IMR-90 (cell line): ENCODE results near the gene CYP19A1. TPM values are rescaled to one million over a fixed set of nuclear protein-coding genes. Genes with fewer than 3 reads are reported as not detected.

Source experiments
- ATAC-seq: fragments of 200-7000 bp; cut with Tn5 transposase; 2 replicates; pipeline ENCODE4 v1.9.1; 2020; ENCODE audit warnings: low read depth, mild to moderate bottlenecking, moderate library complexity
- BruUV-seq: library from RNA; stranded (reverse); fragments of 400-500 nt; replicated peaks from 2 replicates; lab custom pipeline; 2021; lab: Mats Ljungman, UMichigan
- CTCF ChIA-PET: fragments of 300-600 bp; formaldehyde crosslinking; extraction: SDS; loops from one replicate; lab custom pipeline; 2021; ENCODE audit warnings: antibody characterized with exemption; lab: Yijun Ruan, JAX
- POLR2A ChIA-PET: fragments of 300-600 bp; sonication (Branson Sonifier 250); formaldehyde crosslinking; loops from one replicate; lab custom pipeline; 2022; ENCODE audit warnings: antibody characterized with exemption; ENCODE audit not compliant: unreplicated experiment; lab: Charles Lee
- DNase-seq: peaks from one replicate; pipeline ENCODE4 v3.0.0; 2013
- H2AFZ ChIP-seq: replicated peaks from 2 replicates; pipeline ENCODE3; 2013; ENCODE audit warnings: low read length, mild to moderate bottlenecking; ENCODE audit not compliant: poor library complexity
- H2AK5ac ChIP-seq: 2 replicates; pipeline ENCODE4 v1.6.1; 2013; ENCODE audit warnings: low read depth, low read length, inconsistent platforms
- H2AK9ac ChIP-seq: replicated peaks from 2 replicates; pipeline ENCODE3; 2013; ENCODE audit warnings: mild to moderate bottlenecking, low read depth, low read length, moderate library complexity; ENCODE audit not compliant: poor library complexity
- H2BK120ac ChIP-seq: 2 replicates; pipeline ENCODE4 v1.6.1; 2013; ENCODE audit warnings: low read depth, low read length, inconsistent platforms
- H2BK15ac ChIP-seq: 3 replicates; pipeline ENCODE4 v1.6.1; 2013; ENCODE audit warnings: low read depth, low read length, inconsistent platforms
- H2BK20ac ChIP-seq: 2 replicates; pipeline ENCODE4 v1.6.1; 2013; ENCODE audit warnings: low read depth, mild to moderate bottlenecking, inconsistent platforms, low read length, moderate library complexity
- H2BK5ac ChIP-seq: 2 replicates; pipeline ENCODE4 v1.6.1; 2013; ENCODE audit warnings: mild to moderate bottlenecking, low read depth, low read length, inconsistent platforms; ENCODE audit not compliant: poor library complexity, severe bottlenecking
- H3K14ac ChIP-seq: replicated peaks from 2 replicates; pipeline ENCODE4 v1.6.1; 2013; ENCODE audit warnings: low read depth, low read length, inconsistent platforms
- H3K18ac ChIP-seq: 2 replicates; pipeline ENCODE4 v1.6.1; 2013; ENCODE audit warnings: low read depth, low read length, control low read depth
- H3K23ac ChIP-seq: 2 replicates; pipeline ENCODE4 v1.6.1; 2013; ENCODE audit warnings: low read depth, low read length, inconsistent platforms
- H3K27ac ChIP-seq: 2 replicates; pipeline ENCODE4 v1.5.1; 2013; ENCODE audit warnings: mild to moderate bottlenecking, control low read depth, low read length; ENCODE audit not compliant: insufficient read depth
- H3K27me3 ChIP-seq: 2 replicates; pipeline ENCODE4 v1.6.1; 2013; ENCODE audit warnings: low read length; ENCODE audit not compliant: control insufficient read depth, insufficient read depth
- H3K36me3 ChIP-seq: 2 replicates; pipeline ENCODE4 v1.6.1; 2013; ENCODE audit warnings: low read length, mixed read lengths; ENCODE audit not compliant: control insufficient read depth, insufficient read depth
- H3K4ac ChIP-seq: 2 replicates; pipeline ENCODE4 v1.6.1; 2013; ENCODE audit warnings: low read depth, low read length, inconsistent platforms
- H3K4me1 ChIP-seq: 2 replicates; pipeline ENCODE4 v1.6.1; 2013; ENCODE audit warnings: low read length, mixed read lengths; ENCODE audit not compliant: control insufficient read depth, insufficient read depth
- H3K4me2 ChIP-seq: 2 replicates; pipeline ENCODE4 v1.6.1; 2013; ENCODE audit warnings: low read depth, mild to moderate bottlenecking, control low read depth, low read length, moderate library complexity
- H3K4me3 ChIP-seq: 2 replicates; pipeline ENCODE4 v1.5.1; 2013; ENCODE audit warnings: low read depth, mild to moderate bottlenecking, control low read depth, low read length, moderate library complexity; ENCODE audit not compliant: insufficient read depth
- H3K56ac ChIP-seq: 2 replicates; pipeline ENCODE4 v1.6.1; 2013; ENCODE audit warnings: low read length, inconsistent platforms; ENCODE audit not compliant: insufficient read depth; ENCODE audit errors: extremely low read depth
- H3K79me1 ChIP-seq, 2 experiments: 2 replicates each; pipeline ENCODE4 v1.6.1; 2013; ENCODE audit warnings: low read length in 2 of 2, inconsistent platforms in 1 of 2, low read depth in 1 of 2
- H3K9ac ChIP-seq: 2 replicates; pipeline ENCODE4 v1.6.1; 2013; ENCODE audit warnings: low read depth, low read length, control low read depth
- H3K9me1 ChIP-seq: 2 replicates; pipeline ENCODE4 v1.6.1; 2013; ENCODE audit warnings: low read length, inconsistent platforms; ENCODE audit not compliant: insufficient read depth
- H3K9me3 ChIP-seq: 2 replicates; pipeline ENCODE4 v1.6.1; 2013; ENCODE audit warnings: low read length; ENCODE audit not compliant: control insufficient read depth, insufficient read depth
- H4K20me1 ChIP-seq: 2 replicates; pipeline ENCODE4 v1.6.1; 2013; ENCODE audit warnings: low read length, inconsistent platforms; ENCODE audit not compliant: insufficient read depth
- H4K5ac ChIP-seq: 2 replicates; pipeline ENCODE4 v1.6.1; 2013; ENCODE audit warnings: mild to moderate bottlenecking, low read depth, low read length, control low read depth
- H4K8ac ChIP-seq, 2 experiments: 2 replicates each; pipeline ENCODE4 v1.6.1; 2013; ENCODE audit warnings: low read depth in 2 of 2, low read length in 2 of 2, control low read depth in 1 of 2, inconsistent platforms in 1 of 2
- H4K91ac ChIP-seq: 2 replicates; pipeline ENCODE4 v1.6.1; 2013; ENCODE audit warnings: low read depth, low read length, inconsistent platforms; ENCODE audit not compliant: insufficient read depth
- CEBPB ChIP-seq: IDR thresholded peaks from 2 replicates; pipeline ENCODE4 v1.6.1; 2012; ENCODE audit warnings: low read depth, low read length, improper control_type of control experiment
- CHD1 ChIP-seq: IDR thresholded peaks from 2 replicates; pipeline ENCODE4 v1.6.1; 2012; ENCODE audit warnings: low read depth, low read length, improper control_type of control experiment
- FOS ChIP-seq: fragments of 150-350 bp; IDR thresholded peaks from 2 replicates; pipeline ENCODE4 v1.6.1; 2016; ENCODE audit warnings: low read depth, low read length
- SMC3 ChIP-seq: fragments of 150-350 bp; IDR thresholded peaks from 2 replicates; pipeline ENCODE4 v1.6.1; 2016; ENCODE audit warnings: low read depth, mild to moderate bottlenecking, antibody characterized with exemption, low read length, moderate library complexity
- WGBS, 2 experiments: methylation state at CpG; one replicate each; pipeline versions ENCODE4 v1.1.5 to v1.1.7; 2013; ENCODE audit warnings: missing lambda C conversion rate in 2 of 2; ENCODE audit not compliant: insufficient read length in 1 of 2; ENCODE audit errors: extremely low coverage in 2 of 2; 5-methylcytosine and 5-hydroxymethylcytosine counted together
- dilution Hi-C: fragments of 300-500 bp; cut with HindIII; formaldehyde crosslinking; loops from one replicate; pipeline ENCODE4 v1.14.3; 2018; ENCODE audit warnings: low sequenced_read_pairs; ENCODE audit not compliant: unreplicated experiment
- in situ Hi-C: fragments of 300-500 bp; cut with MboI; formaldehyde crosslinking; loops from 3 replicates; pipeline ENCODE4 v1.14.3; 2019; ENCODE audit warnings: low sequenced_read_pairs, inconsistent platforms, mixed read lengths
- intact Hi-C: fragments of 100-400 bp; cut with micrococcal nuclease; formaldehyde crosslinking; loops from 2 replicates; pipeline ENCODE4 v1.10.0; 2022
- polyA plus RNA-seq, 3 experiments: library from polyadenylated mRNA; depleted of rRNA; stranded (reverse); fragments of >200 nt; gene quantifications; 2 replicates each; pipeline ENCODE4 v1.2.3, GENCODE V29; 2012; ENCODE audit warnings: low replicate concordance in 1 of 3
- total RNA-seq: library from RNA; depleted of rRNA; stranded (reverse); fragments of >200 nt; gene quantifications from 2 replicates; pipeline ENCODE4 v1.2.3, GENCODE V29; 2012
- TF ChIP-seq, protein P1 (sequence below): fragments of 150-350 bp; IDR thresholded peaks from 2 replicates; pipeline ENCODE4 v1.6.1; 2016; ENCODE audit warnings: low read depth, mild to moderate bottlenecking, low read length, moderate library complexity, borderline replicate concordance
- TF ChIP-seq, protein P2 (sequence below): conservative IDR thresholded peaks from 2 replicates; pipeline ENCODE4 v1.5.1; 2012; ENCODE audit warnings: mild to moderate bottlenecking, low read depth, low read length, improper control_type of control experiment

The CYP19A1 gene
- total and polyA plus RNA-seq, 2 of the 4 experiments (the other 2 are of a cell fraction), result not detected

DNA sequence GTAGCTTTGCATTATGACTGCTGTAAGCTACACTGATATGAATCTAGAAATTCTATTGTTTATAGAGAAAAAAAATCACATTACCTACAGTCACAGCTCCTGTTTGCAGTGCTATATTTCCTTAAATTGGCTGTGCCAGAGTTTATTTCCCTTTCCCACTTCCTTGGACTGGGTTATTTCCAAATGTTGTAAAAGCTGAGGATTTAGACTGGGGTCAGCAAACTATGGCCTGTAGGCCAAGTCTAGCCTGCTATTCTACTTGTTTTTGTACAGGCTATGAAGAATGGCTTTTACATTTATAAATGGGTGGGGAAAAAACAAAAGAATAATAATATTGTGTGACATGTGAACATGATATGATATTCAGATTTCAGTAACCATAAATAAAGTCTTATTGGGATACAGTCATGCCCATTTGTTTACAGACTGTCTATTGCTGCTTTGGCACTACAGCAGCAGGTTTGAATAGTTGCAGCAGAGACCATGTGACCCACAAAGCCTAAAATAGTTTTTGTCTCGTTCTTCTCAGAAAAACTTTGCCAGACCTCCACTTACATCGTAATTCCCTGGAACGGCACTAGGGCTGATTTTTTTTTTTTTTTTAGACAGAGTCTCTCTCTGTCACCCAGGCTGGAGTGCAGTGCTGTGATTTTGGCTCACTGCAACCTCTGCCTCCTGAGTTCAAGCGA lies 10.9 kb upstream of the CYP19A1 start:
- POLR2A ChIA-PET, result no interaction called here
- H3K4me1 ChIP-seq, result no peaks in the 10 kb centered on the region
- H4K5ac ChIP-seq, result no peak overlapping the region
- no peaks in the 10 kb centered on the region for H3K36me3 ChIP-seq
- WGBS, 2 experiments, result no CpG with 5 or more reads among the region's 4 CpGs
- H3K4ac ChIP-seq, result no peak overlapping the region
- no peak overlapping the region for H3K4me2 ChIP-seq
- H3K4me3 ChIP-seq, result no peak overlapping the region
- no peak overlapping the region for H3K56ac ChIP-seq
- ATAC-seq (peak; percentile 40), DNase-seq (no peak)
- no peak overlapping the region for H2BK20ac ChIP-seq
- H3K18ac ChIP-seq, result no peak overlapping the region
- CTCF ChIA-PET, result no interaction called here
- dilution Hi-C loops, result no loop called here
- no peak overlapping the region for H2AFZ ChIP-seq
- intact Hi-C loops, result no loop called here
- no peak overlapping the region for H3K27ac ChIP-seq
- H3K23ac ChIP-seq, result no peak overlapping the region
- no peaks in the 10 kb centered on the region for H3K9me1 ChIP-seq
- H4K20me1 ChIP-seq, result no peaks in the 10 kb centered on the region
- no peak overlapping the region for H2BK15ac ChIP-seq
- H2AK9ac ChIP-seq, result no peak overlapping the region
- TF ChIP-seq, protein P1, sequence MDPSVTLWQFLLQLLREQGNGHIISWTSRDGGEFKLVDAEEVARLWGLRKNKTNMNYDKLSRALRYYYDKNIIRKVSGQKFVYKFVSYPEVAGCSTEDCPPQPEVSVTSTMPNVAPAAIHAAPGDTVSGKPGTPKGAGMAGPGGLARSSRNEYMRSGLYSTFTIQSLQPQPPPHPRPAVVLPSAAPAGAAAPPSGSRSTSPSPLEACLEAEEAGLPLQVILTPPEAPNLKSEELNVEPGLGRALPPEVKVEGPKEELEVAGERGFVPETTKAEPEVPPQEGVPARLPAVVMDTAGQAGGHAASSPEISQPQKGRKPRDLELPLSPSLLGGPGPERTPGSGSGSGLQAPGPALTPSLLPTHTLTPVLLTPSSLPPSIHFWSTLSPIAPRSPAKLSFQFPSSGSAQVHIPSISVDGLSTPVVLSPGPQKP, result no peak
- no peak for TF ChIP-seq SMC3
- TF ChIP-seq, protein P2, sequence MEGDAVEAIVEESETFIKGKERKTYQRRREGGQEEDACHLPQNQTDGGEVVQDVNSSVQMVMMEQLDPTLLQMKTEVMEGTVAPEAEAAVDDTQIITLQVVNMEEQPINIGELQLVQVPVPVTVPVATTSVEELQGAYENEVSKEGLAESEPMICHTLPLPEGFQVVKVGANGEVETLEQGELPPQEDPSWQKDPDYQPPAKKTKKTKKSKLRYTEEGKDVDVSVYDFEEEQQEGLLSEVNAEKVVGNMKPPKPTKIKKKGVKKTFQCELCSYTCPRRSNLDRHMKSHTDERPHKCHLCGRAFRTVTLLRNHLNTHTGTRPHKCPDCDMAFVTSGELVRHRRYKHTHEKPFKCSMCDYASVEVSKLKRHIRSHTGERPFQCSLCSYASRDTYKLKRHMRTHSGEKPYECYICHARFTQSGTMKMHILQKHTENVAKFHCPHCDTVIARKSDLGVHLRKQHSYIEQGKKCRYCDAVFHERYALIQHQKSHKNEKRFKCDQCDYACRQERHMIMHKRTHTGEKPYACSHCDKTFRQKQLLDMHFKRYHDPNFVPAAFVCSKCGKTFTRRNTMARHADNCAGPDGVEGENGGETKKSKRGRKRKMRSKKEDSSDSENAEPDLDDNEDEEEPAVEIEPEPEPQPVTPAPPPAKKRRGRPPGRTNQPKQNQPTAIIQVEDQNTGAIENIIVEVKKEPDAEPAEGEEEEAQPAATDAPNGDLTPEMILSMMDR, result no peak
- no peak for TF ChIP-seq FOS
- no peak for TF ChIP-seq CEBPB
- no peak for TF ChIP-seq CHD1
- peaks cover 31% of the 10 kb centered on the region for H3K27me3 ChIP-seq
- H3K9ac ChIP-seq, result no peak overlapping the region
- no TSS peak for BruUV-seq
- H3K9me3 ChIP-seq, result no peaks in the 10 kb centered on the region; the same call in 1 of the 2 replicates
- no peak overlapping the region for H2BK5ac ChIP-seq
- in situ Hi-C loops, result no loop called here
- H4K8ac ChIP-seq, result no peak overlapping the region
- no peak overlapping the region for H2AK5ac ChIP-seq
- H2BK120ac ChIP-seq, result no peak overlapping the region
- no peak overlapping the region for H4K91ac ChIP-seq
- H3K79me1 ChIP-seq, result no peaks in the 10 kb centered on the region
- no peak overlapping the region for H3K14ac ChIP-seq
